H9 (cell line): ENCODE results near the gene DOCK1. TPM values are rescaled to one million over a fixed set of nuclear protein-coding genes. Genes with fewer than 3 reads are reported as not detected.

Experiments used
- DNase-seq: peaks from one replicate; pipeline ENCODE4 v3.0.0-alpha.2; 2017
- H2AFZ ChIP-seq: one replicate; pipeline ENCODE4 v1.6.1; 2013; ENCODE audit warnings: mild to moderate bottlenecking, low read length, control low read depth, moderate library complexity
- H2AK5ac ChIP-seq: 2 replicates; pipeline ENCODE4 v1.6.1; 2013; ENCODE audit warnings: low read length, control low read depth, mixed read lengths; ENCODE audit not compliant: insufficient read length
- H2BK120ac ChIP-seq: one replicate; pipeline ENCODE4 v1.6.1; 2013; ENCODE audit warnings: low read depth, mild to moderate bottlenecking, low read length, control low read depth, inconsistent platforms; ENCODE audit not compliant: poor library complexity, severe bottlenecking
- H2BK12ac ChIP-seq: 2 replicates; pipeline ENCODE4 v1.6.1; 2013; ENCODE audit warnings: low read length, control low read depth, mixed read lengths, low read depth; ENCODE audit not compliant: insufficient read length
- H2BK15ac ChIP-seq: 2 replicates; pipeline ENCODE4 v1.6.1; 2013; ENCODE audit warnings: low read depth, low read length, control low read depth
- H2BK20ac ChIP-seq: one replicate; pipeline ENCODE4 v1.6.1; 2013; ENCODE audit warnings: low read depth, mild to moderate bottlenecking, low read length, control low read depth, inconsistent platforms; ENCODE audit not compliant: poor library complexity, severe bottlenecking
- H2BK5ac ChIP-seq: 2 replicates; pipeline ENCODE4 v1.6.1; 2013; ENCODE audit warnings: low read length, control low read depth, mixed read lengths; ENCODE audit not compliant: insufficient read length
- H3K14ac ChIP-seq: 2 replicates; pipeline ENCODE4 v1.6.1; 2013; ENCODE audit warnings: low read length, control low read depth; ENCODE audit not compliant: insufficient read depth
- H3K18ac ChIP-seq: 2 replicates; pipeline ENCODE4 v1.6.1; 2013; ENCODE audit warnings: low read depth, mild to moderate bottlenecking, mixed read lengths, low read length, control low read depth; ENCODE audit not compliant: insufficient read length
- H3K23ac ChIP-seq: 2 replicates; pipeline ENCODE4 v1.6.1; 2013; ENCODE audit warnings: low read length, control low read depth, mixed read lengths, low read depth; ENCODE audit not compliant: insufficient read length
- H3K23me2 ChIP-seq: 2 replicates; pipeline ENCODE4 v1.6.1; 2013; ENCODE audit warnings: low read depth, mild to moderate bottlenecking, mixed read lengths, low read length, control low read depth; ENCODE audit not compliant: insufficient read length, poor library complexity, severe bottlenecking
- H3K27ac ChIP-seq: 2 replicates; pipeline ENCODE4 v1.5.1; 2013; ENCODE audit warnings: low read length, control low read depth, mixed read lengths, low read depth; ENCODE audit not compliant: insufficient read length
- H3K27me3 ChIP-seq: 2 replicates; pipeline ENCODE4 v1.6.1; 2013; ENCODE audit warnings: low read length, control low read depth, inconsistent platforms; ENCODE audit not compliant: insufficient read depth
- H3K4ac ChIP-seq: 2 replicates; pipeline ENCODE4 v1.6.1; 2013; ENCODE audit warnings: low read depth, mild to moderate bottlenecking, control low read depth, inconsistent platforms, low read length, moderate library complexity
- H3K4me1 ChIP-seq: 2 replicates; pipeline ENCODE4 v1.6.1; 2013; ENCODE audit warnings: low read length, control low read depth, inconsistent platforms; ENCODE audit not compliant: insufficient read depth
- H3K4me2 ChIP-seq: 2 replicates; pipeline ENCODE4 v1.6.1; 2013; ENCODE audit warnings: low read length, control low read depth, mixed read lengths; ENCODE audit not compliant: insufficient read length, insufficient read depth
- H3K56ac ChIP-seq: 2 replicates; pipeline ENCODE4 v1.6.1; 2013; ENCODE audit warnings: low read depth, mild to moderate bottlenecking, mixed read lengths, low read length, control low read depth; ENCODE audit not compliant: insufficient read length
- H3K79me1 ChIP-seq: 2 replicates; pipeline ENCODE4 v1.6.1; 2013; ENCODE audit warnings: low read depth, mild to moderate bottlenecking, moderate library complexity, low read length, control low read depth, inconsistent platforms; ENCODE audit not compliant: insufficient read depth, poor library complexity, severe bottlenecking
- H3K79me2 ChIP-seq: 2 replicates; pipeline ENCODE4 v1.6.1; 2013; ENCODE audit warnings: low read length, control low read depth, inconsistent platforms; ENCODE audit not compliant: insufficient read depth
- H3K9ac ChIP-seq: 2 replicates; pipeline ENCODE4 v1.6.1; 2013; ENCODE audit warnings: low read length, control low read depth, mixed read lengths; ENCODE audit not compliant: insufficient read length; ENCODE audit errors: extremely low read depth
- H3K9me3 ChIP-seq: one replicate; pipeline ENCODE4 v1.6.1; 2013; ENCODE audit warnings: low read depth, low read length, inconsistent platforms; ENCODE audit not compliant: control insufficient read depth
- H3T11ph ChIP-seq: one replicate; pipeline ENCODE4 v1.6.1; 2013; ENCODE audit warnings: mild to moderate bottlenecking, low read length, control low read depth, inconsistent platforms
- H4K20me1 ChIP-seq: one replicate; pipeline ENCODE4 v1.6.1; 2013; ENCODE audit not compliant: control insufficient read depth, insufficient read length, insufficient read depth
- H4K5ac ChIP-seq: 2 replicates; pipeline ENCODE4 v1.6.1; 2013; ENCODE audit warnings: low read depth, mild to moderate bottlenecking, mixed read lengths, low read length, control low read depth; ENCODE audit not compliant: insufficient read length
- H4K8ac ChIP-seq: replicated peaks from 2 replicates; pipeline ENCODE4 v1.6.1; 2013; ENCODE audit warnings: low read length, control low read depth, mixed read lengths, low read depth; ENCODE audit not compliant: insufficient read length
- H4K91ac ChIP-seq: 2 replicates; pipeline ENCODE4 v1.6.1; 2013; ENCODE audit warnings: low read depth, mild to moderate bottlenecking, moderate library complexity, mixed read lengths, low read length, control low read depth; ENCODE audit not compliant: insufficient read length
- H3K27ac Mint-ChIP-seq, 3 experiments: 2 replicates in 2 of 3; 3 replicates in 1 of 3; pipeline ENCODE4 v1.8.0; 2020 to 2021; ENCODE audit warnings: mixed read lengths in 3 of 3, mild to moderate bottlenecking in 1 of 3, moderate library complexity in 1 of 3
- H3K27me3 Mint-ChIP-seq: 2 replicates; pipeline ENCODE4 v1.8.0; 2021; ENCODE audit warnings: low read depth, mild to moderate bottlenecking, moderate library complexity, mixed read lengths
- H3K36me3 Mint-ChIP-seq, 3 experiments: 2 replicates in 2 of 3; 3 replicates in 1 of 3; pipeline ENCODE4 v1.8.0; 2020 to 2021; ENCODE audit warnings: low read depth in 3 of 3, mixed read lengths in 3 of 3; ENCODE audit not compliant: insufficient read depth in 1 of 3
- H3K4me1 Mint-ChIP-seq, 2 experiments: 2 replicates each; pipeline ENCODE4 v1.8.0; 2020; ENCODE audit warnings: mixed read lengths in 2 of 2
- H3K4me3 Mint-ChIP-seq, 2 experiments: 2 replicates in 1 of 2; 3 replicates in 1 of 2; pipeline ENCODE4 v1.8.0; 2020 to 2021; ENCODE audit warnings: mild to moderate bottlenecking in 2 of 2, mixed read lengths in 2 of 2, moderate library complexity in 1 of 2
- H3K9me3 Mint-ChIP-seq, 2 experiments: 2 replicates in 1 of 2; 3 replicates in 1 of 2; pipeline ENCODE4 v1.8.0; 2020; ENCODE audit warnings: mild to moderate bottlenecking in 2 of 2, mixed read lengths in 2 of 2, moderate library complexity in 1 of 2
- WGBS: extraction: QIAGEN DNeasy Blood & Tissue Kit; methylation state at CpG from one replicate; pipeline ENCODE4 v1.1.7; 2013; ENCODE audit warnings: missing lambda C conversion rate, low lambda C conversion rate, mixed read lengths; ENCODE audit not compliant: insufficient read length; ENCODE audit errors: extremely low coverage; 5-methylcytosine and 5-hydroxymethylcytosine counted together
- total RNA-seq: library from RNA; stranded (reverse); gene quantifications from 2 replicates; pipeline ENCODE4 v1.2.1, GENCODE V29; 2021
- TF ChIP-seq, protein P1 (sequence below): fragments of 200-600 bp; sonication (generic); conservative IDR thresholded peaks from 3 replicates; pipeline ENCODE4 v1.8.0; 2021; ENCODE audit warnings: antibody characterized with exemption, mild to moderate bottlenecking

Gene DOCK1
- total RNA-seq, 1 experiment from 2014 or later, result 57.0 TPM

DNA sequence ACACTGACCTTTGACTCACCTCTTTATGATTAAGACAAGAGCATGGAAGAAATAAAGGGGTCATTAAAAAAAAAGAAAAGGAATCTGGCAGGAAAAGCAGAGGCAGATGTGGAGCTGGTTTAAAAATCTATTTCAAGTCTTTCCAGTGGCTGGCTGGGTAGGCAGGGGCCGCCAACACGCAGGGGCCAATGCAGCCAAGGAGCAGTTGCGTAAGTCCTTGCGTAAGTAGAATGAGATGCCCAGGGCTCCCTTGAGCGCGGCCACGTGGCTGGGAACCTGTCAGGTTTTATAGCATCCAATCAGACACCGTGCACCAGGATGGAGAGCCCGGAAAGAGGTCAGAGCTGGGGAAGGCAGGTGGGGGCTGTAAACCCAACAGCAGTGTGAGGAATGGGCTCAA lies 414.9 kb downstream of the DOCK1 start:
- Histone ChIP-seq H2AK5ac (no peak overlapping the region), H3K23me2 (no peaks in the 10 kb centered on the region), H4K91ac (no peak overlapping the region), H3K4me1 (no peaks in the 10 kb centered on the region), H3K27ac (no peak overlapping the region), H3K79me1 (no peaks in the 10 kb centered on the region), H3K9me3 (no peaks in the 10 kb centered on the region), H2BK12ac (no peak overlapping the region), H2AFZ (no peak overlapping the region), H3K18ac (no peak overlapping the region), H4K8ac (no peak overlapping the region), H3K23ac (no peak overlapping the region), H3T11ph (no peak overlapping the region), H3K14ac (no peak overlapping the region), H2BK20ac (no peak overlapping the region), H2BK15ac (no peak overlapping the region), H4K5ac (no peak overlapping the region), H2BK5ac (no peak overlapping the region), H4K20me1 (no peaks in the 10 kb centered on the region), H3K56ac (no peak overlapping the region), H3K4ac (no peak overlapping the region), H3K27me3 (no peaks in the 10 kb centered on the region), H3K79me2 (no peaks in the 10 kb centered on the region), H3K9ac (no peak overlapping the region), H3K4me2 (no peak overlapping the region), H2BK120ac (no peak overlapping the region)
- H3K4me1 Mint-ChIP-seq, result 0 out of 4 replicates have a peak, but pooled peaks cover 0 to 2% of the 10 kb centered on the region in 2 experiments
- DNase-seq, result no peak
- no peaks in the 10 kb centered on the region for H3K9me3 Mint-ChIP-seq
- TF ChIP-seq, protein P1, sequence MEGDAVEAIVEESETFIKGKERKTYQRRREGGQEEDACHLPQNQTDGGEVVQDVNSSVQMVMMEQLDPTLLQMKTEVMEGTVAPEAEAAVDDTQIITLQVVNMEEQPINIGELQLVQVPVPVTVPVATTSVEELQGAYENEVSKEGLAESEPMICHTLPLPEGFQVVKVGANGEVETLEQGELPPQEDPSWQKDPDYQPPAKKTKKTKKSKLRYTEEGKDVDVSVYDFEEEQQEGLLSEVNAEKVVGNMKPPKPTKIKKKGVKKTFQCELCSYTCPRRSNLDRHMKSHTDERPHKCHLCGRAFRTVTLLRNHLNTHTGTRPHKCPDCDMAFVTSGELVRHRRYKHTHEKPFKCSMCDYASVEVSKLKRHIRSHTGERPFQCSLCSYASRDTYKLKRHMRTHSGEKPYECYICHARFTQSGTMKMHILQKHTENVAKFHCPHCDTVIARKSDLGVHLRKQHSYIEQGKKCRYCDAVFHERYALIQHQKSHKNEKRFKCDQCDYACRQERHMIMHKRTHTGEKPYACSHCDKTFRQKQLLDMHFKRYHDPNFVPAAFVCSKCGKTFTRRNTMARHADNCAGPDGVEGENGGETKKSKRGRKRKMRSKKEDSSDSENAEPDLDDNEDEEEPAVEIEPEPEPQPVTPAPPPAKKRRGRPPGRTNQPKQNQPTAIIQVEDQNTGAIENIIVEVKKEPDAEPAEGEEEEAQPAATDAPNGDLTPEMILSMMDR, result no peak
- no peak overlapping the region for H3K4me3 Mint-ChIP-seq
- H3K27me3 Mint-ChIP-seq, result no peaks in the 10 kb centered on the region
- WGBS, result no CpG with 5 or more reads among the region's 9 CpGs
- H3K27ac Mint-ChIP-seq, result 0 out of 7 replicates have a peak overlapping the region, but pooled peaks of 1 of the 3 experiments have one; percentile 52
- H3K36me3 Mint-ChIP-seq, result no peaks in the 10 kb centered on the region
